HG03354 (cell line): Measurements from ENCODE around the gene CHD5.

Experiments used
- ATAC-seq: cut with Tn5 transposase; IDR thresholded peaks from one replicate; pipeline ENCODE4 v1.9.1; 2021; ENCODE audit warnings: mild to moderate bottlenecking; ENCODE audit not compliant: unreplicated experiment, poor library complexity, severe bottlenecking

CHD5 gene

GRCh38 chr1:6093611-6094010 lies 86.5 kb downstream of the CHD5 start:
- ATAC-seq: no peak

GRCh38 chr1:6093071-6093470 lies 87.0 kb downstream of the CHD5 start:
- ATAC-seq: no peak

- ATAC-seq: no peak
These were observed 87.9 kb downstream of the CHD5 start for GRCh38 chr1:6092211-6092610.

GRCh38 chr1:6091823-6092109 lies 88.4 kb downstream of the CHD5 start:
- ATAC-seq: no peak

- no peak for ATAC-seq
These were observed 88.9 kb downstream of the CHD5 start for GRCh38 chr1:6090996-6091822.

GRCh38 chr1:6090288-6090687 lies 89.8 kb downstream of the CHD5 start:
- no peak for ATAC-seq

GRCh38 chr1:6088956-6089355 lies 91.2 kb downstream of the CHD5 start:
- no peak for ATAC-seq

- ATAC-seq: no peak
These were observed 92.2 kb downstream of the CHD5 start for GRCh38 chr1:6087958-6088357.

GRCh38 chr1:6087377-6087772 lies 92.7 kb downstream of the CHD5 start:
- ATAC-seq: no peak

- ATAC-seq: no peak
These were observed 93.3 kb downstream of the CHD5 start for GRCh38 chr1:6086762-6087376.

GRCh38 chr1:6086358-6086757 lies 93.8 kb downstream of the CHD5 start:
- no peak for ATAC-seq

GRCh38 chr1:6085666-6086065 lies 94.5 kb downstream of the CHD5 start:
- no peak for ATAC-seq

GRCh38 chr1:6084781-6085495 lies 95.2 kb downstream of the CHD5 start:
- no peak for ATAC-seq

- no peak for ATAC-seq
These were observed 96.2 kb downstream of the CHD5 start for GRCh38 chr1:6083801-6084446.

GRCh38 chr1:6083385-6083784 lies 96.7 kb downstream of the CHD5 start:
- no peak for ATAC-seq

GRCh38 chr1:6082430-6082971 lies 97.6 kb downstream of the CHD5 start:
- no peak for ATAC-seq

- ATAC-seq: no peak
These were observed 98.2 kb downstream of the CHD5 start for GRCh38 chr1:6081901-6082300.

- ATAC-seq: no peak
These were observed 99.7 kb downstream of the CHD5 start for GRCh38 chr1:6080469-6080868.

GRCh38 chr1:6077919-6078318 lies 102.2 kb downstream of the CHD5 start:
- no peak for ATAC-seq

GRCh38 chr1:6077506-6077905 lies 102.6 kb downstream of the CHD5 start:
- ATAC-seq: no peak
